ENCODE results near the gene OR13C3.

The OR13C3 gene

DNA sequence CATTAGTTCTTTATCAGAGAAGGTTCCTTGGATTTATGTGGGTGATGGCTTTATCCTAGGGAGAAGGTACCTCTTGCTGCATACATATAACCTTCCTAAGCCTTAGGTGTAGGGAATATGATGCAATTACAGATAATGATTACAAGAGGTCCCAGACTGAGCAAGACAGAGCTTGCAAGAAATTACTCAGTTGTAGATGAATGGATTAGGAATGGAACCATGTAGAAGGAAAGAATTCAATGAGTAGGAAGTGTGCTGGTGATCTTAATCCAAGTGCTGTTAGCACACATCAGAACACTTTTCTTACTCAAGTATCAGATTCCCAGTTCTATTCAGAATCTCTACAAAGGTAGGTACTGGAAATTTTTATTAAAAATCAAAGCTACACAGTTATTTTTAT lies 30.1 kb downstream of the OR13C3 start:
- TF ChIP-seq, protein P1, sequence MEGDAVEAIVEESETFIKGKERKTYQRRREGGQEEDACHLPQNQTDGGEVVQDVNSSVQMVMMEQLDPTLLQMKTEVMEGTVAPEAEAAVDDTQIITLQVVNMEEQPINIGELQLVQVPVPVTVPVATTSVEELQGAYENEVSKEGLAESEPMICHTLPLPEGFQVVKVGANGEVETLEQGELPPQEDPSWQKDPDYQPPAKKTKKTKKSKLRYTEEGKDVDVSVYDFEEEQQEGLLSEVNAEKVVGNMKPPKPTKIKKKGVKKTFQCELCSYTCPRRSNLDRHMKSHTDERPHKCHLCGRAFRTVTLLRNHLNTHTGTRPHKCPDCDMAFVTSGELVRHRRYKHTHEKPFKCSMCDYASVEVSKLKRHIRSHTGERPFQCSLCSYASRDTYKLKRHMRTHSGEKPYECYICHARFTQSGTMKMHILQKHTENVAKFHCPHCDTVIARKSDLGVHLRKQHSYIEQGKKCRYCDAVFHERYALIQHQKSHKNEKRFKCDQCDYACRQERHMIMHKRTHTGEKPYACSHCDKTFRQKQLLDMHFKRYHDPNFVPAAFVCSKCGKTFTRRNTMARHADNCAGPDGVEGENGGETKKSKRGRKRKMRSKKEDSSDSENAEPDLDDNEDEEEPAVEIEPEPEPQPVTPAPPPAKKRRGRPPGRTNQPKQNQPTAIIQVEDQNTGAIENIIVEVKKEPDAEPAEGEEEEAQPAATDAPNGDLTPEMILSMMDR (IDR thresholded peaks at IDR 0.05; ENCODE audit: extremely low read depth, missing control alignments) = no peak
- DNase-seq (ENCODE audit: low spot score) = no peak

DNA sequence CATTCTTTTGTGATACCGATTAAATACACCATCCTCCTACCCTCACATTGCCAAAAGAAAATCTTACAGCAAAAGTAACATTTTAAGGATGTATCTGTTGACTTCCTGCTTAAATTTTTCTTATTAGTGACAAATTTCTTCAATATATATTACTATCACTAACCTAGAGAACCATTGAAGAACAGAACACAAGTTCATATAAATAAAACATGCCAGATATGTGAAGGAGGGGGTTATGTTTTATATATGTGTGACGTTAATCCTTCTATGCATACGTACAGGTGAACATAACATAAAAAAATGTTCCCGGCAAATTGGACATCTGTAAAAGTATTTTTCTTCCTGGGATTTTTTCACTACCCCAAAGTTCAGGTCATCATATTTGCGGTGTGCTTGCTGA lies 32.7 kb downstream of the OR13C3 start, which contains the start of gene OR13F1:
TSS of gene OR13F1 (plus strand) at position 301 of the 400 bp plus-strand sequence. CDS start at position 301, 0 bp downstream.
- DNase-seq (ENCODE audit: low spot score) = no peak
- TF ChIP-seq, protein P1 (IDR thresholded peaks at IDR 0.05; ENCODE audit: extremely low read depth, missing control alignments) = no peak

DNA sequence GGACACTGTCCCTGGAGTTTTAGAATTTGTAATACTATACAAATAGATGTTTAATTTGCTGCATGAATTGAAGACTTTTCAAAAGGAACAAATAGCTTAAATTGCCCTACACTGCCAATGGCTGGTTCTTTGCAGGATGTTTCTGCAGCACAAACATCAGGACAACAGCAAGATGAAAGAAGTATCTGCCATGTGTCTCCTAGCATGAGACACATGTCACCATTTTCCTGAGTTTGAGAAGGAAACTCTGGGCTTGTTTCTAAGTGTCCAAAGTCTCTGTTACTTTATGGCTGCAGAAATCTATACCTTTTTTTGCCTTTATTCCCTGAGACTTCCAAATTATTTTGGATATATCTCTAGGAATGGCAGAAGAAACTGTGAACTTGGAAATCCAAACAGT lies 33.2 kb downstream of the OR13C3 start:
- no peak for DNase-seq (ENCODE audit: low spot score)
- TF ChIP-seq, protein P1 (IDR thresholded peaks at IDR 0.05; ENCODE audit: extremely low read depth, missing control alignments) = no peak

DNA sequence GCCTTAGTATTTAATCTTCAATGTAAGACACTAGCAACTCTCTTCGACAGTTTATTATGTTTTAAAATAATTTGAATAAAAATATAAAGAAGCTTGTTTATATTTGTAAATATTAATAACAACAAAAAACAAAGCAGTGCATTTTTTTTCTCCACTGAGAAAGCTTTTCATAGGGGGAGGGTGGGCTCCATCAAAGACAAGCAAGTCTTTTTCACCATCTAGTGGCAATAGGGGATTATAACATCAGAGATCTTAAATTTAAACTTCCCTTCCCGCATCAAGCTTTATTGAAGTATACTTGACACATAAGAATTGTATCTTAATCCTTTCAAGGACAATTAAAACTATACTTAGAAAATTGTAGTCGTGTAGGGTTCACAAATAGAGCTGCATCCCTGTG lies 41.8 kb downstream of the OR13C3 start:
- TF ChIP-seq, protein P1 (IDR thresholded peaks at IDR 0.05; ENCODE audit: extremely low read depth, missing control alignments) = no peak
- DNase-seq (ENCODE audit: low spot score) = no peak
